HG03064 (cell line): ENCODE measurements around the gene PDZD8.
"Not testable (repeated sequence)": the region's sequence is repeated elsewhere in the genome, so short reads cannot be mapped to it uniquely, and the experiment has no call there.

ENCODE experiments used
- ATAC-seq: cut with Tn5 transposase; IDR thresholded peaks from one replicate; pipeline ENCODE4 v1.9.1; 2021; ENCODE audit warnings: low read depth; ENCODE audit not compliant: unreplicated experiment

Gene PDZD8

DNA sequence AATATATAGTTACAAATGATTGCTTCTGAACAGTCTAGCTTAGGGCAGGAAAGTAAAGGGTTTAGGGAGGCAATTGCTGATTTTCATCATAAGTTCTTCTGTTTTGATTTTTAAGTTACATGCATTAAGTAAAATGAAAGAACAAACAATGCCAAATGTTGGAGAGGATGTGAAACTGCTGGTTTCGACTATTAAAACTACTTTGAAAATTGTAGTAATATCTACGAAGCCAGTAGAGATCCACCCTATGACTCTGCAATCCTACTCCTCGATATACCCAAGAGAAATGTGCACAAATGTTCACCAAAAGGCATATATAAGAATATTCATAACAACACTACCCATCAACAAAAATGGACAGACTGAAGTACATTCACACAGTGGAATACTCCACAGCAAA is 24.3 kb downstream of the PDZD8 start:
- peak; percentile 86 for ATAC-seq

GRCh38 chr10:117348236-117348635 is 27.0 kb downstream of the PDZD8 start:
- no peak for ATAC-seq

DNA sequence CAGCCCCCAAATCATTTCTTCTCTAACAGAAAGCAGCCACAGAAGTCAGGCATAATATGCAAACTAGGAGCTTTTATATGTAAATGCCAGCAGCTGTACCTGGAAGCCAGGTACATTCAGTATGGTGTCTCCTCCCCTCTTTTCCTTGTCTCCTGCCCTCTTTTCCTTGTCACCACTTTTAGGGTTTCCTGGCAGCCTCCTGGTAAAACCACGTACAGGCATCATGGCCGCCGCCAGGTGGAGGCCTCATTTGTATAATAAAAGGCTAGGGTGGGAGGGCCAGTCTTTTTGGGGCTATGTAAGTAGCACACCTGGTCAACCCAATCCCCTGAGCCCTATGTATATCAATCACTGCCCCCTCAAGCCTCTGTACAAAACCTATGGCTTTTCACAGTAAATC is 28.7 kb downstream of the PDZD8 start:
- ATAC-seq, result no peak

DNA sequence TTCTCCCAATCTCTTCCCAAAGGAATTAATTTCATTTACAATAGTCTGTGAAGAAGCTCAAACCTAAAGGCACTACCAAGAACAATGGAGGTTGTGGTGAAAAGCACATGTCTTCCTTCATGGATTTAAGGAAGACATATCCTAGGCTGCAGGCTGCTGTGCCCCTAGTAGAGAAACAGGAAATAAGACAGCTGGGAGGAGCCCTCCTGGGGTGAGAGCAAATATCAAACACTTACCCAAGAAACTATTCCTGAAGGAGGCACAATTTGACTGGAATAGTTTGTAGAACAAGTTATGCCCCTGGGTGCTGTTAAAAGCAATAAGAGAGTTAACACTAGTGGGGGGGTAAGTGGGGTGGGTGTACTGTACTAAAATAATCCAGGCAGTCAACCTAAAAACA is 30.1 kb downstream of the PDZD8 start:
- no peak for ATAC-seq

GRCh38 chr10:117342641-117343040 is 32.6 kb downstream of the PDZD8 start:
- ATAC-seq, result no peak

DNA sequence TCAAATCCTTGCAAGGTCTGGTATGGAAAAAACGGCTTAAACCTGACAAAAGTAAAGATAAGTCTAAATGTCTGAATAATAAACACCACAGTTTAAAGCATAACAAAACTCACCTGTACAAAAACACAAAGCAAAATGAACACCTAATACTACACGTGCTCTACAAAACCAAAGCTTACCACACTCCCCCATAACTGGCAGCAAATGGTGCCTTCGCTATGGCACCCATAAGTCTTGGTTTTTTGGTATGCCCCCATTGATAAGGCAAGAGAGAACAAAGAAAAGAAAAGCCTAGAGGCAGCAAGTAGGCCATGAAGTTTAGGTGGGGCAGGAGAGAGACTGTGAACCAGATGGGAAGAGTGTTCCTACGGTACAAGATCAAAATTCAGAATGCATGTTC is 34.2 kb downstream of the PDZD8 start:
- no peak for ATAC-seq

- ATAC-seq, result no peak
Measured at GRCh38 chr10:117339979-117340378, 35.3 kb downstream of the PDZD8 start.

DNA sequence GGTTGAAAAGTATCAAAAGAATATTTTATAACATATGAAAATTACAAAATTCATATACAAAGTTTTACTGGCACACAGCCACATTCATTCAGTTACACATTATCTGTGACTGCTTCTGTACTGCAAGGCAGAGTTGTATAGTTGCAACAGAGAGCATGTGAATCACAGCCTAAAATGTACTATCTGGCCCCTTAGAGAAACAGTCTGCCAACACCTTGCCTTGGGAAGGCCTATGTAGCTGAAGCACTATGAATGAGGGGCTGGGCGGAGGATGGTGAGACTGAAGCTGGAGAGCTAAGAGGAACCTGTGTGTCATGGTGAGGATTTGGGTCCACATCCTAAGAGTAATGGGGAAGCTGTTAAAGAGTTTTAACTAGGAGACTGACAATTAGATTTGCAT is 35.7 kb downstream of the PDZD8 start:
- no peak for ATAC-seq

GRCh38 chr10:117334926-117335325 is 40.3 kb downstream of the PDZD8 start:
- no peak for ATAC-seq

GRCh38 chr10:117334066-117334465 is 41.2 kb downstream of the PDZD8 start:
- ATAC-seq, result no peak

DNA sequence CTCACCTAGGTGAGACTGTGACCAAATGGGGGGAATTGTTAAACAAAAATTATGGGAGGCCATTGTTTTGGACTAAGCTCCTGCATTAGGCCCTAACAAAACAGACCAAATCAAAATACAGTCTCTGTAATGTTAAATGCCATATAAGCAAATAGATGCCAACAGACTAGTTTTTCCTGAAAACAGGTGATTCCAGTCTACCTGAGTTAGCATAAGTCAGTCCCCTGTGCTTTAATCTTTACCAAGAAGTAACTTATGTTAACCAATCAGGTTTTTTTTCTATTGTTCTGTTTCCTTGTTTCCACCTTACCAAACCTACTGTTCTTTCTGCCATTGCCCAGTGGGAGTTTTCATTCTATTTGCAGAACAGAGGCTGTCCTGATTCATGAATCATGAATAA is 48.0 kb downstream of the PDZD8 start:
- no peak for ATAC-seq

- ATAC-seq, result no peak
Measured at GRCh38 chr10:117324367-117324766, 50.9 kb downstream of the PDZD8 start.

DNA sequence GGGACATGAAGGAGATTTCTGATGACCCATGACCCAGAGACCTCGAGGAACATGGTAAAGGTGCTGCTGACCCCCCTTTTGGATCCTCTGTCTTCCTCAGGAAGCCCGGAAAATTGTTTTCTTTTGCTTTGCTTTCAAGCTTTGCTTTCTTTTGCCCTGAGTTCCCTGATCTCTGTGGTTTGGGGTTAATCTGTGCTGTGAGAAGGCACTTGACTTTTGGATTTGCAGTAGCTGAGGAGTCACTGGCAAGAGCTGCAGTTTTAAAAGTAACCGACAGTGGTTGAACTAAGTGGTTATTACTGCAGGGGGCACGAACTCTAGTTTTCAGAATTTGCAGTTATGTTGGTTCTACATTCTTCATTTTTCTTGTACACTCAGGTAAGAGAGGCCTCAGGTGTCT is 53.0 kb downstream of the PDZD8 start:
- no peak for ATAC-seq

DNA sequence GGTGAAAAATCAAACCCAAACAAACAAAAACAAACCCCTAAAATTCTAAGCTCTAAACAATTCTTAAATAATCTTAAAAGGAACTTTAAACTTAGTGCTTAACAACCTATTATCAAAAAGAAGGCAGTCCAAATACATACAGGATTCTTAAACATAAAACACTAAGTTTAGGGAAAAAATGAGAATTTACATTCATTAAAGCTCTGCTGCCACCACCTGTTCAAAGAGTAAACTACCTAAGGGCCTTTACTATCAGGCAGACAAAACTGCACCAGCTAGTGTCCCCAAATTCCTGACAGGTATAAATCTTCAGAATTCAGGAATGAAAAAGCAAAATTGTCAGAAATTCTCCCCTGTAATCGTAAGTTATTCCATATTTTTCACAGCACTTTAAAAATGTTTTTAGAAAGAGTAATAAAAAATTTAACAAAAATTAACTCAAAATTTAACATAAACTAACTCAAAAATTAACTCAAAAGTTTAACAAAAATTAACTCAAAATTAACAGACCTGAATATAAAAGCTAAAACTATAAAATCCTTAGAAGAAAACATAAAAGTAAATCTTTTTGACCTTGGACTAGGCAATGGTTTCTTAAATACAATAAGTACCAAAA is 55.1 kb downstream of the PDZD8 start:
- no peak for ATAC-seq

DNA sequence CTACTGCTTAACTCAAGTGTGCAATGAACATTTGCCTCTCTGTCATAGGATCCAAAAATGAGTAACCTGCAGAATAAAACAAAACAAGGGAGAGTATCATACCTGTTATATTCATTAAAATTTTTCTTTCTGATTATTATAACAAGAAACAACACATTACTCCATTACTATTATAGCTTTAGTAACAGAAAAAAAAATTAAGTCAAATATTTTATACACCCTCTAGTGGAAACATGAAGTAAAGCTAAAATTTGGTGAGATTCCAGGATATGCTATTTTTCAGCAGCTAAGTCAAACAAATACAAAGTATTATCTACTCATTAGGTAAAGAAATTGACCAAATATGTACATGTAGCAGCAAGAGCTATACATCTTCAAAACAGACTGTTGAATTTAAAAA is 56.3 kb downstream of the PDZD8 start:
- ATAC-seq, result no peak

DNA sequence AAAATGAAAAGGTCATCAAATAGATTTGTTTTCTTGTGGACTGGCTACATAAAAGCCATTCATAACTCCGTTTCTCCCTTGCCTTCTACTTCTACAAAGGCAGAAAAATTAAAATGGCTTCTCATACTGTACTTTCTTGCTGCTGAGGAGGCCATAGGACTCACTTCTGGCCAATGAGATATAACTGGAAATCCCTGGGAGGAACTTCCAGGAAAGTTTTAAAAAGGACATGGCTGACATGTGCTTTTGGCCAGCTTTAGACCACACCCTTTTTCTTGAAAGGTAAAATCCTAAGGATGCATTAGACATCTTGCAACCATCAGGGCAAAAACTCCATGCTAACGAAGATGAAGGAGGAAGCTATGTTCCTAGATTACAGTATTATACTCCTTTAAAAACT is 58.5 kb downstream of the PDZD8 start:
- no peak for ATAC-seq

DNA sequence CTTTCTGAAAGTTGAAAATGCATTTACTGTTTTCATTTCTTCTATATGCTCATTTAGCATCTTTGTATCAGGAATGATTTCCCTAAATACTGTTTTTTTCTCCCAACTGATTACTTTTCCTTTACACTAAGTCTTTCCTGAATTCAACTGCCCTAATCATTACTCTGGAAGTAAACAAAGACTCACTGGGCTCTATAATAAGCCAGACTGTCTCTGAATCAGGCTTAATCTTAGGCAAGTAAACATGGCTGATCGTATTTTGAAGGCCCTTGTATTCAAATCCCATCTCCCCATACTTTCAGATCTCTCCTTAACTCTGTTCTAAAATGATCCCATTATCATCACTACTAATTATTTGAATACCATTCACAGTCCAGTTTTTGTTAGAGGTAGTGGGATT is 61.6 kb downstream of the PDZD8 start:
- ATAC-seq, result no peak

GRCh38 chr10:117312430-117312829 is 62.8 kb downstream of the PDZD8 start:
- ATAC-seq, result no peak

GRCh38 chr10:117311261-117311660 is 64.0 kb downstream of the PDZD8 start:
- no peak for ATAC-seq

- ATAC-seq, result no peak
Measured at GRCh38 chr10:117306674-117307073, 68.6 kb downstream of the PDZD8 start.

- not testable (repeated sequence) for ATAC-seq
Measured at GRCh38 chr10:117303451-117303850, 71.8 kb downstream of the PDZD8 start.

- ATAC-seq, result no peak
Measured at GRCh38 chr10:117300671-117301070, 74.6 kb downstream of the PDZD8 start.

- no peak for ATAC-seq
Measured at GRCh38 chr10:117299435-117299834, 75.8 kb downstream of the PDZD8 start.
